ENCODE measurements around the gene SUSD6.

SUSD6 gene

GRCh38 chr14:69611172-69612013 is at the start of gene SUSD6:
Gene SUSD6 (plus strand): TSS chr14:69611596. CDS start chr14:69658593, 46,997 bp downstream.
- DNase-seq: peak; percentile 79 to 89 (median 87)

GRCh38 chr14:69561893-69562292 is 49.5 kb upstream of the SUSD6 start:
- DNase-seq: no peak

GRCh38 chr14:69567563-69567962 is 43.8 kb upstream of the SUSD6 start:
- DNase-seq: no peak

- no peak for DNase-seq
Observed at GRCh38 chr14:69569859-69570258, 41.5 kb upstream of the SUSD6 start.

- no peak for DNase-seq
Observed at GRCh38 chr14:69570836-69571330, 40.5 kb upstream of the SUSD6 start.

- DNase-seq: no peak
Observed at GRCh38 chr14:69571449-69572029, 39.9 kb upstream of the SUSD6 start.

- no peak for DNase-seq
Observed at GRCh38 chr14:69572030-69572840, 39.2 kb upstream of the SUSD6 start.

- no peak for DNase-seq
Observed at GRCh38 chr14:69572841-69573135, 38.6 kb upstream of the SUSD6 start.

- DNase-seq: no peak
Observed at GRCh38 chr14:69573205-69573830, 38.1 kb upstream of the SUSD6 start.

GRCh38 chr14:69573831-69574262 is 37.5 kb upstream of the SUSD6 start:
- DNase-seq: no peak

- peak; percentile 47 to 62 (median 52) for DNase-seq
Observed at GRCh38 chr14:69574263-69574953, 37.0 kb upstream of the SUSD6 start, which contains the start of gene CCDC177. Gene CCDC177 (minus strand): TSS chr14:69574871. CDS start chr14:69573622, 1,249 bp downstream.

- DNase-seq: no peak
Observed at GRCh38 chr14:69574954-69575295, 36.5 kb upstream of the SUSD6 start.

GRCh38 chr14:69579476-69579875 is 31.9 kb upstream of the SUSD6 start:
- DNase-seq: no peak

GRCh38 chr14:69580009-69580577 is 31.3 kb upstream of the SUSD6 start:
- no peak for DNase-seq

- DNase-seq: no peak
Observed at GRCh38 chr14:69581316-69581935, 30.0 kb upstream of the SUSD6 start.

- no peak for DNase-seq
Observed at GRCh38 chr14:69582212-69582611, 29.2 kb upstream of the SUSD6 start.

- DNase-seq: no peak
Observed at GRCh38 chr14:69582829-69583228, 28.6 kb upstream of the SUSD6 start.

- DNase-seq: no peak
Observed at GRCh38 chr14:69584389-69584788, 27.0 kb upstream of the SUSD6 start.

- DNase-seq: no peak
Observed at GRCh38 chr14:69586404-69586803, 25.0 kb upstream of the SUSD6 start.

- no peak for DNase-seq
Observed at GRCh38 chr14:69587389-69587788, 24.0 kb upstream of the SUSD6 start.

- no peak for DNase-seq
Observed at GRCh38 chr14:69591317-69591716, 20.1 kb upstream of the SUSD6 start.

Data from activated CD4-positive, CD25-positive, alpha-beta regulatory T cell (primary cell).